Brain microvascular endothelial cell (primary cell): ENCODE data around the gene METTL22.

ENCODE experiments used
- DNase-seq: peaks from one replicate; pipeline ENCODE4 v3.0.0-alpha.2; 2020
- H3K27ac ChIP-seq: fragments of 250-450 bp; sonication (Bioruptor Pico); 2 replicates; pipeline ENCODE4 v1.5.1; 2020; ENCODE audit warnings: mild to moderate bottlenecking, moderate library complexity
- H3K27me3 ChIP-seq: fragments of 250-450 bp; sonication (Bioruptor Pico); replicated peaks from 2 replicates; pipeline ENCODE4 v1.5.1; 2020; ENCODE audit warnings: mild to moderate bottlenecking
- H3K36me3 ChIP-seq: fragments of 250-450 bp; sonication (Bioruptor Pico); replicated peaks from 2 replicates; pipeline ENCODE4 v1.5.1; 2020; ENCODE audit warnings: mild to moderate bottlenecking
- H3K4me3 ChIP-seq: 2 replicates; pipeline ENCODE4 v1.5.1; 2011; ENCODE audit warnings: low read depth, mild to moderate bottlenecking, control low read depth, low read length, moderate library complexity
- CTCF ChIP-seq: IDR thresholded peaks from 2 replicates; pipeline ENCODE4 v1.5.1; 2011; ENCODE audit warnings: low read depth, mild to moderate bottlenecking, moderate library complexity, low read length, control low read depth, inconsistent platforms; ENCODE audit errors: missing control alignments
- in situ Hi-C: cut with HindIII; loops from 2 replicates; pipeline ENCODE4 v1.10.0; 2017; ENCODE audit warnings: low sequenced_read_pairs, low pct_ligation_motif_present

The METTL22 gene

GRCh38 chr16:8631818-8632465 is 10.4 kb downstream of the METTL22 start:
- peaks cover 65% of the 10 kb centered on the region for H3K36me3 ChIP-seq
- H3K4me3 ChIP-seq = no peak overlapping the region
- no peak for DNase-seq
- TF ChIP-seq CTCF = no peak
- no peaks in the 10 kb centered on the region for H3K27me3 ChIP-seq
- H3K27ac ChIP-seq = no peak overlapping the region
- in situ Hi-C loops = no loop called here

DNA sequence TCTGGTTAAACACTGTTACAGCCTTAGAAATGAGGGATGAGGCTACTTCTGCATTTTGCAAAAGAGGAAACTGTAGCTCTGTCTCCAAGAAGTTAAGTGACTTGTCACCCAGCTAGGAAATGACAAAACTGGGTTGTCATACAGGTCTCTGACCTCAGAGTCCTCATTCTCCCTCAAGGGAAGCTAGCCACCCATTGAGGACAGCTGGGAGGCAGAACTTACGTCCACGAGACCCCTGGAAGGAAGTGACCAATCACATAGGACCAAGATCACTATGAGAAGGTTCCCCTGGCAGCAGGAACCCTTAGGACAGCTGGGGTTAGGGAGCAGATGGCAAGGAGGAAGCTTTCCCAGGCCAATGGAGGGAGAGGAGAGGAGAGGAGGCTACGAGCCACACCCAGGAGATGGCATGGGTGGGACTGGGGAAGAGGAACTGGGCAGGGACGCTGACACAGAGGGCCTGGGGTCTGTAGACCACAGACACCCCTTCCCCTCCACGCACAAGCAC is 11.2 kb downstream of the METTL22 start:
- H3K36me3 ChIP-seq = peaks cover 67% of the 10 kb centered on the region
- TF ChIP-seq CTCF = no peak
- in situ Hi-C loops = no loop called here
- no peak overlapping the region for H3K4me3 ChIP-seq
- no peak overlapping the region for H3K27ac ChIP-seq
- no peaks in the 10 kb centered on the region for H3K27me3 ChIP-seq
- no peak for DNase-seq

GRCh38 chr16:8634991-8635736 is 13.7 kb downstream of the METTL22 start:
- peak; percentile 96 for TF ChIP-seq CTCF
- Histone ChIP-seq H3K27ac (no peak overlapping the region), H3K4me3 (no peak overlapping the region), H3K27me3 (no peaks in the 10 kb centered on the region), H3K36me3 (peaks cover 71% of the 10 kb centered on the region)
- in situ Hi-C loops = no loop called here
- peak; percentile 42 for DNase-seq

DNA sequence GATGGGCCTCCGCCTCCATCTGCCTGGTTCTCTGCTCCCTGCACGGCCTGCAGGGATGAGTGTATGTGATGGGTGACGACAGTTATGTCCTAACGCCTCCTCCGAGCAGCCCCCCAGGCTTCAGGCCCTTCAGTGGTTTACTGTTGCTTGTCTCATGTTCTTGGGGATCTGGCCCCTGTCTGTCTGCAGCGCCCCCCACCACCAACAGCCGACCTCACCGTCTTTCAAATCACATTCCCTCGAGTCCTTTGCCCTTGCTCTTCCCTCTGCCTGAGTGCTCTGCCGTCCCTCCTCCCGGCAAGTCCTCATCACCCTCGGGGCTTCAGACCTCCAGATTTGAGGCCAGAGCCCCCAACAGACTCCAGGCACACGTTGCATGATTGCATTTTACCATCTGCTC is 18.2 kb downstream of the METTL22 start:
- no peak for DNase-seq
- TF ChIP-seq CTCF = no peak
- H3K36me3 ChIP-seq = peaks cover 87% of the 10 kb centered on the region
- H3K27me3 ChIP-seq = no peaks in the 10 kb centered on the region
- no peak overlapping the region for H3K4me3 ChIP-seq
- H3K27ac ChIP-seq = no peak overlapping the region
- in situ Hi-C loops = no loop called here

DNA sequence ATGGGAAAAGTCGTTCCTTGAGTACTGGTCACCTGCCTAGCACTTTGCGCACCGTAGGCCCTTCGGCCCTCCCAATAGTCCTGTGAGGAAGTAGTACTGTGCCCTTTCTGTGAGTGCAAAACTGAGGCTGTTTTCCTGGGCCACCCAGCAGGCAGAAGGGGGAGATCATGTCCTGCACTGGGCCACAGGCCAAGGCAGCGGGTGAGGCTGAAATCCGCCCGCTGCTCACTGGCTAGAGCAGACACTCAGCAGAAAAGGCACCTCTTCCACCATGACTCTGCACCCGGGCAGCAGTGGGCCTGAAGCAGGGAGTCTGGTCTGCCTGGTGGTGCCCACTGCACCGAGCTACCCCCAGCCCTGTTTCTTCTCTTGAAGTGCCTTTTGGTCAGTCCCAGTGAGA is 20.2 kb downstream of the METTL22 start:
- Histone ChIP-seq H3K27ac (no peak overlapping the region), H3K4me3 (no peak overlapping the region), H3K36me3 (peaks cover 81% of the 10 kb centered on the region), H3K27me3 (no peaks in the 10 kb centered on the region)
- no peak for TF ChIP-seq CTCF
- DNase-seq = no peak
- in situ Hi-C loops = no loop called here
